ENCODE data around the gene ZBED4.
A peak's percentile ranks its signal among the peaks of the same experiment; 100 is the strongest.
"Not testable (repeated sequence)": the region's sequence is repeated elsewhere in the genome, so short reads cannot be mapped to it uniquely, and the experiment has no call there.

ZBED4 gene

DNA sequence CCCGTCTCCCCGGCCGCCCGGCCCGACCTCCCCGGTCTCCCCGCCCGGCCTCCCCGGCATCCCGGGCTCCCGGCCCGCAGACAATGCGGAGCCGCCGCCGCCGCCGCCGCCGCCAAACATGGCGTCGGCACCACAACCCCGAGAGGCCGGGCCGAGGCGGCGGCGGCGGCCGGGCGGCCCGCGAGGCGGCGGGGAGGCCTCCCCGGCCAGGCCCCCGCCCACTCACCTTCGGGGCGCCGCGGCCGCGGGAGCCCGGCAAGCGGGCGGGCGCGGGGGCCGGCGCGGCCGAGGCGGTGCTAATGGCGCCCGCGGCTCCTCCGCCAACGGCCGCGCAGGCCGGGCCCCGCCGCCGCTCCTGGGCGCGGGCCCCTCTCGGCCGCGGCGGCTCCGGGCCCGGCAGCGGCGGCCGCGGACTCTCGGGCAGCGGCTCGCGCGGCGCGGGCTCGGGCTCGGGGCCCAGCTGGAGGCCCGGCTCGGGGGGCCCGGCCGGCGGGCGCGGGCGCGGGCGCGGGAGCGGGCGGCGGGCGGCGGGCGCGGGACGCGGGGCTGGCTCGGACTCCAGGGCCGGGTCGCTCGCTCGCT, 26.3 kb upstream of the ZBED4 start:
- DNase-seq (ENCODE audit: low spot score): no peak

DNA sequence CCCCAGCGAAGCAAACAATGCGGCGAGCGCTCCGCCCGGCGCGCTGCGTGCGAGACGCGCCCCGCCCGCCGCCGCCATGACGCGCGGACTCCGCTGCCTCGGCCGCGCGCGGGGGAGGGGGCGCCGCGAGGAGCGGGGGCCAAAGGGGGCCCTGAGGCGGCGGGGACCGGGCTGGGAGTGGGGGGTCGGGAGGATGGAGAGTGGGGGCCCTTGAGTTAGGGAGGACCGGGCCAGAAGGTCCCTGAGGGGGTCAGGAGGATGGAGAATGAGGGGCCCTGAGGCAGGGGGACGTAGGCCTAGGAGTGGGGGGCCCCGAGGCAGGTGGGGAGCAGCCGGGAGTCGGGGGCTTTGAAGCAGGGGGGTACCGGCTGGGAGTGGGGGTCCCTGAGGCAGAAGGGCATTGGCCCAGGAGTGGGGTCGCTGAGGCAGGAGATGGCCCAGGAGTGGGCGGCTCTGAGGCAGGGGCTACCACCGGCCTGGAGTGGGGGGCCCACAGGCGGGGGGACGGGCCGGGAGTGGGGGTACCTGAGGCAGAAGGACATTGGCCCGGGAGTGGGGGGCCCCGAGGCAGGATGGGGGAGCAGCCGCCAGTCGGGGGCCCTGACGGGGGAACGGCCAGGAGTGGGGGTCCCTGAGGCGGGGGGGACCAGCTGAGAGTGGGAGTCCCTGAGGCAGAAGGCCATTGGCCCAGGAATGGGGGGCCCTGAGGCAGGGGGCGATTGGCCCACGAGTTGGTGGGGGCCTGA, 25.6 kb upstream of the ZBED4 start, which contains the start of gene BRD1:
Gene BRD1 (minus strand): TSS at position 21 of the 746 bp plus-strand sequence. CDS start 3,556 bp downstream, outside the sequence.
- DNase-seq (ENCODE audit: low spot score): peak; percentile 28

DNA sequence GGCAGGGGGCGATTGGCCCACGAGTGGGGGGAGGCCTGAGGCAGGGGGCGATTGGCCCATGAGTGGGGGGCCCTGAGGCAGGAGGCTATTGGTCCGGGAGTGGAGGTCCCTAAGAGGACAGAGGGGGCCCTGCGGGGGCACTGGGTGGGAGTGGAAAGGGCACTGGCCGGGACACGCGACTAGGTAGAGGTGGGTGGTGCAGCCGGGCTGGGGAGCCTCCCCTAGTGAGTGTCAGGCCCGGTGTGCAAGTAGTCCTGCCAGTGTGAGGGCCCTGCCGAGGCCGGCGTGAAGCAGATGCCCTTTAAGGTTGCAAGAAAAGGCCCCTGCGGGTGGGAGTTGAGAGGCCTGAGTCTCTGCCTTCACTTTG, 25.1 kb upstream of the ZBED4 start:
- DNase-seq (ENCODE audit: low spot score): no peak

DNA sequence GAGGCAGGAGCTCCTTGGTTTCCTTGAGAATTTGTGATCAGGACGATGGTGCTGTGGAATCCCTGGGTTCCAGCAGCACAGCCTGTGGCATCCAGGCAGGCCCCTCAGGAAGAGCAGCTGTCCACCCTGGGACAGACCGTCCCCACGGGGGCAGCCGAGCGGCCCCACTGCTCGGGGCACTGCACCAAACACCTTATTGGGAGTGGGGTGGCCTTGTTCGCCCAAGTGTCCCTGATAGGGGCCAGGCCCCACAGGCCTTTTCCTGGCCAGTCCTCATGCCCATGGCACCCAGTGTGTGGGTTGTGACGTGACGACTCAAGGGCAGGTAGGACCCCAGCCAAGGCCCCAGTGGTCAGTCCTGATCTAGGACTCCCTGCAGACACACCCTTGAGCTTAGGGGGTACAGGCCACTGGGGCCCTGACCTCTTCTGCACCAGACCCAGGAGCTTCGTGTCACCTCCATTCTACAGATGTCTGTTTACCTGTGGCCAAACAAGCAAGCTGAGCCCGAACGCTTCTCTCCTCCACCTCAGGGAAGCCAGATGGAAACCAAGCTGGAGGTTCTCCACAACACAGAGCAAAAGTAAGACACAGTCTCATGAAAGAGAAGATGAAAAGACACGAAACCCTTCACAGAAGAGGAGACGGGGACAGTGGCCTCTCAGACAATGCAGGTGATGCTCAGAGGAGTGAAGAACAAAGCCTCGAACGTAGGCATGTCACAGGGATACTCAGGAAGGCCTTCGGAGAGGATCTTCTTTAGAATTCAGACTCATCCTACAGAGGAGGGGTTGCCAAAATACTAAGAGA, 24.4 kb upstream of the ZBED4 start:
- no peak for DNase-seq (ENCODE audit: low spot score)

DNA sequence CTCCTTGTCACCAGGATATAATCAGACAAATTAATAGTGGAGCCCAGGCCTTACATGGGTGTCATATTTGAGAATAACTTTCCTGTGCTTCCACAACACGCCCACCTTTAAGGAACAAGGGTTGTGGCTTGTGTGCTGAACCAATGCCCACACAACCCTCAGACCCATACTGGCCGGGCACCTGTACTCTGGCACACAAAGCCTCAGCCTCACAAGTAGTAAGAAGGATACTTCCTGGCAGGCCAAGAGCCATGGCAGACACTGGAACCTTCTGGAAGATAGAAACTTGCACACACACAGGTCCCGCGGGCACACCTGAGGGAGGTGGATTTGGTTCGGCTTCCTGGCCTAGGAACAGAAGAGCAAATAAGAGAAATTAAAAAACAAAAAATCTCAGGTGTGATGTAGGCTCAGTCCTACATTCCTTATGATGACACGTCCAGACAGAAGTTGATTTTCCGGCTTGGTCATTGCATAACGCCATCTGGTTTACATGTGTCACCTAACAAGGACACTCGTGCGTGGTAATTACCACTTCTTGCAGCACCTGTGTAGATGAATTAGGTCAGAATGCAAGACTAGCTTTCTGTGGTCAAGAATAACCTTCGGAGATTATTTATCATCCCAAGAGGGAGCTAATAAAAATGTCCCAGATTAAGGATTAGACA, 20.2 kb upstream of the ZBED4 start:
- no peak for DNase-seq (ENCODE audit: low spot score)

DNA sequence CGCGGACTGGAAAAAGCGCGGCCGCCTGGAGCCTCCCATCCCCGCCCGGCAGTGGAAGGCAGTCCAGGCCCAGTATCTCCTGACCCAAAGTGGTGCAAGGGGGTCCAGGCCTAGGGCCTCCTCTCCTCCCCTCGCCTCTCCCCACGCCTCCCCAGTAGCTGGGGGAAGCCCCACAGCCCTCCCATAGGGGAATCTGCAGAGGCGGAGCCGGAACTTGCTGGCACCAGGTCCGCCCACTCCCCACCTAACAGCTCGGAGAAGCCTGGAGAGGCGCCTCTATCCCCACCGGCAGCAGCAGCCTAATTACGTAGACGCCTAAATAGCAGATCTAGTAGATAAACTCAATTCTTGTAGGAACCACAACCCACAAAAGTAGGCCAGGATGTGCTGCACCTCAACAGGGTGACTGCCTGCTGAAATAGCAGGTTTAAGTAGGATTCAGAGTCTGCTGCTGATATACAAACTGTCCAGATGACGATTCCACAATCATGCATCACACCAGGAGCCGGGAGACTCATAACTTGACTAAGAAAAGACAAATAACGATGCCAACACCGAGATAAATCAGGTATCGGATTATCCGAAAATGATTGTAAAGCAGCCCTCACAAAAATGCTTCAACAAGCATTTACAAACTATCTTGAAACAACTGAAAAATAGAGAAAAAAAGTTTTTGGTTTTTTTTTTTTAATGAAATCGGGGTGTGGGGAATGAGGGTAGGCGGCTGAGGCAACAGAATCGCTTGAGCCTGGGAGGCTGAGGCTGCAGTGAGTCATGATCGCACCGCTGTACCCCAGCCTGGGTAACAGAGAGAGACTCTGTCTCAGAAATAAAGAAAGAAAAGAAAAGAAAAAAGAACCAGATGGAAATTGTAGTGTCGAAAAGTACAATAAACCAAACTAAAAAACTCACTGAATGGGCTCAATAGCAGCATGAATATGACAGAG, 14.6 kb upstream of the ZBED4 start:
- DNase-seq (ENCODE audit: low spot score): no peak

DNA sequence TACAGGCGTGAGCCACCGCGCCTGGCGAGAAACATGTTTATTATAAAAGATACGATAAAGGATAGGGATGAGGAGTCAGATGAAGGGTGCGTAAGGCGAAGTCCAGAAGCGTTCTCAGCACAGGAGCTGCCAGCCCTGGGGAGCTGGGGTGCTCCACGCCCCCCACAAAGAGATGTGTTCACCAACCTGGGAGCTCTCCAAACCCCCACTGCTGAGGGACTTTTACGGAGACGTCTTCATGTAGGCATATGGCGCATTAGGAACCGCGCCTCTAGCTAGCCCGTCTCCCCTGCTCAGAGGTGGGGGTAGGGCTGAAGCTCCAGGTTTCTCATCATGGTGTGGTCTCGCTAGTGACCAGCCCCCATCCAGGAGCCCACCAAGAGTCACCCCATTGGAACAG, 8.4 kb upstream of the ZBED4 start:
- DNase-seq (ENCODE audit: low spot score): no peak

DNA sequence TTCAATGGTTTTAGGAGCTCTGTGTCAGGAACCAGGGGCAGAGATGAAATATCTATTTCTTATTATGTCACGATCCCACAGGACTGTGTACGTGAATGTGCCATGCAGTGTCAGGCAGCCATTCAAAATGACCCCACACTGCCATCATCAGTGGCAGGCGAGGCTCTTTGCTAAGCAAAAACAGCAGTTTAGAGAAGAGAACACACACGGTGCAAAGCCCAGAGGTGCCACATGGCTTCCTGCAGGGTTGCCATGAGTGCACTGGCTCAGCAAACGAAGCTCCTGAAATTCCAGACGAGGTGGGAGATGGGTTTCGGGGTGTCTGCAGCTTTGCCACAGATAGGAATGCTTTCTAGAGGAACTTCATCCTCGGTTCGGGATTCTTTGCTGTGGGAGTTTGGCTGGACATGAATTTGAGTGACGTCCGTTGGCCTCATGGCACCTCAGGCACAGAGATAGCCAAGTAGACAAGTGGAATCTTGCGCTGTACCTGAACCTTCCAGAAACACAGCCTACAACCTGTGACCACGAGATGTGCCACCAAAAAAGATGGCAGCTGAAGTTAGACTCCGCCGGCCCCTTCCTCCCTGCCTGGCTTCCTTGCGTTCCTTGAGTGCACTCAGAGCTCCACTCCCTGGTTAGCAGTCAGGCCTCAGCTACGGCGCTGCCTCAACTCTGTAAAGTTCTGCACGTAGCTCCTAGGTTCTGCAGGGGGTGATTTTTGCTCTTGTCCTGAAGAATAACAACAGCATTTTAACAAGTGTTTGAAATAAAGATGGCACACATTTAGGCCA, 7.8 kb upstream of the ZBED4 start:
- no peak for DNase-seq (ENCODE audit: low spot score)

DNA sequence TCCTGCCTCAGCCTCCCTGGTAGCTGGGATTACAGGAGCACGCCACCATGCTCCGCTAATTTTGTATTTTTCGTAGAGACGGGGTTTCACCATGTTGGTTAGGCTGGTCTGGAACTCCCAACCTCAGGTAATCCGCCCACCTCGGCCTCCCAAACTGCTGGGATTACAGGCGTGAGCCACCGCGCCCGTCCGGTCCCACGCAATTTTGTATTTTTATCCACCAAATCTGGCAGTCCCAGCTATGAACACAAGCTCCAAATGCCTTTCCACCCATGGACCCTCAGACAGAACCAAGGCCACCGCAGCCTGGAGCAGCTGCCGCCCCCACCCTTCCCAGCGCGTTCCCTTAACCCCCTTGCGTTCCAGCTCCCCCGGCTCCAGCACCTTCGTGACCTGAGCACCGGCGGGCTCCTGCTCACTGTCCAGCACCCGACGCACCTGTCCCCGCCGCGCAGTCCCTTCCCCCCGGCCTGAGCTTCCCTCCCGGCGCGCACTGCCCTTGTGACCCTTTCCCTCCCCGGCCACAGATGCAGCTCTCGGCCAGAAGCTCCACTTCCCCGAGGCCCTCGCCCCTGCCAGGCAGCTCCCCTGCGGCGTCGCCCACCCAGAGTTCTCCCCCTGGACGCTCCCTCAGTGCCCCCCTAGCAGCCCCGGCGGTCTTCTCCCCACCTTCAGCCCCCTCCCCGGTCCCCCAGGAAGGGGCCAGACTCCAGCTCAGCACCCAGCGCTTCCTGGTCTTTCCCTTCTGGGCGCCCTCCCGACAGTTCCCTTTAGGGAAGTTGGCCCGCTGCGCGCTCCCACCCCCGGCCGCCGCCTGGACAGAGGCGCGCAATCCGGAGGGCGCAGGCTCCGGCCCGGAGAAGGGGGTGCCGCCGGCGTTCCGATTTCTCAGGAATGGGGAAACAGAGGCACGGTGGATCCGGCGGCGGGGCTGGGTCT, 5.6 kb upstream of the ZBED4 start:
- DNase-seq (ENCODE audit: low spot score): no peak

DNA sequence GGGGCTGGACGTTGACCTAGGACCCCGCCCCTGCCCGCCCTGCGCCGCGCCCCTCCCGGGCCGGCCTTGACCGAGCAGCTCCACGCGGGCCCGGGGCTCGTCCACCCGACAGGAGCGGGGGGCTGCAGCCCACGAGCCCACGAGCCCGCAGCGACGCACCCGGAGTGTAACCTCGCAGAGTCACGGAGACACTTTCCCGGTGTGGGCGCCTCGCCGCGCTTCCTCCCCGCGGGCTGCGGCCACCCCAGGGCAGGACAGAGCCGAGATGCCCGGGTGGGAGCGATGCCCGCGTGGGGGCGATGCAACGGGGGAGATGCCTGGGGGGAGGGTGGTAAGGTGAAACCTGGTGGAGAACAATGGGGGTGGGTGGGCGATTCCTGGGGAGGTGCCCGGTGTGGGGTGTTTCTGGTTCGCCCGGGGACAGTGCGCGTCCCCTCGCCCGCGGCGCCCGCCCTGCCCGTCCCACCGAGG, 4.9 kb upstream of the ZBED4 start:
- no peak for DNase-seq (ENCODE audit: low spot score)

DNA sequence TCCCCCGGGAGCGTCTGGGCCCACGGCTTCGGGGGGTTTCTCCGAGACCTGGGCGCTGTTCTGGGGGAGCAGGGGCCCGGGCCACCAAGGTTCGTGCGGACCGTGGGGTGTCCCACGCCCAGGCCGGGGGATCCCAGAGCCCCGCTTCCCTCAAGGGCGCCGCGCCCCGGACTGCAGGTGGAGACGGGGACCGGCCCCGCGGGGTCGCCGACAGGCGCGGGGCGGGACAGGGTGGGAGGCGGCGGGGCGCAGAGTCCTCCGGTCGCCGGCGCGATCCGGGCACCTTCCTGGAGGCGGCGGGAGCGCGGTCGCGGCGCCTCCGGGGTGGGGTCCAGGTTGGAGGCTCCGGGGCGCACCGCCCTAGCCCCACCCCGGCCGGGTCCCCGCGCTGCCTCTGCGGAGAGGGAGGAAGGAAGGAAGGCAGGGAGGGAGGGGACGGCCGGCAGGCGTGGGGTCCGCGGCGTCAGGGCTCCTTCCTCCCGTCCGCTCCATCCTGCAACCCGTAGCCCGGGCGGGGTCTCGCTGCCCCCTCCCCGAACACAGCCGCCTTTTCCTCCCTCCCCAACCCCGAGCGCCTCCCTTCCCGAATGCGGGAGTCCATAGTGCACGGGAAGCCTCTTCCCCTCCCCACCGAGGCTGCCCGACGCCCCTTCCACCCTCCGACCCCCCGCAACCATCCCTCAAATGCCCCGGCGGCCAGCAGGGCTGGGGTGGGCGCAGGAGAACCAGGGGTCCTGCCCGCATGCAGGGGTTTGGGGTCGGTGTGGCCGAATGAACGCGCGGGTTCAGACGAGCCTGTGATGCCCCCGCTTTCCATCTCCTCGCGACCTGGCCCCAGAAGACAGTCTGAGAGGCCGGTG, 4.3 kb upstream of the ZBED4 start:
- DNase-seq (ENCODE audit: low spot score): no peak

DNA sequence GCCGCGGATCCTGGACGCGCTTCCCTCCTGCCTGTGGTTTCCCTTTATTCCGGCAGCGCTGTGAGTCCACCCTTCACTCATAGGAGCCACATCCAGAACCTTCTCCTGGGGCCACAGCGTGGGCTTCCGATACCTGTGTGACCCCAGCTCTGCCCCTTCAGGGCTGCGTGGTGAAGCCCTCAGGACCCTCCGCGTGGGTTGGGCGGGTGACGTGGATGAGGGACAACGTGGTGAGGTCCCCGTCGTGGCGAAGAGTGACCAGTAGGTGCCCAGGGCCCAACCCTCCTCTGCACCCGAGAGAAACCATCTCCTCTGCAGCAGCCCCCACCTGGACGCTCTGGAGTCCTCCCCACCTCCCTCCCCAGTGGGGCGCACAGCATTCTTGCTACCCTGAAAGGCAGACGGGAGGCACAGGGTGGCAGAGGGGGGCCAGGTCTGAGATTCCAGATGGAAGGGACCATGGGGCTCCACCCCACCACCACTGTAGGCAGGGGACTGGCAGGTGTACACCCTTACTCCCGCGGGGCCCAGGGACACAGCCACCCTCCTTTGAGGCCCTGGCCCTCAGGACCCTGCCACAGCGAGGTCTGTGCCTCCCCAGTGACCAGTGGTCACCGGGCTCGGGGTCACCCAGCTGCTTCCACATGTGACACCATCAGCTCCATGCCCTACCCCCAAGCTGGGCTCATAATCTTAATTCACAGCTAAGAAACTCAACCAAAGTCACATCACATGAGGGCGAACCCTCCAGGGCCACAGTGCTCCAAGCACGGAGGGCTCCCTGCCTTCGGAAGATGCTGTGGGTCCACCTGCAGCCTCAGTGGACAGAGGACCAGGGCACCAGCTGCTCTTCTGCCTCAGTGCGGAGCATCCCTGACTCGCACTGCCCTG, 3.4 kb upstream of the ZBED4 start:
- no peak for DNase-seq (ENCODE audit: low spot score)

DNA sequence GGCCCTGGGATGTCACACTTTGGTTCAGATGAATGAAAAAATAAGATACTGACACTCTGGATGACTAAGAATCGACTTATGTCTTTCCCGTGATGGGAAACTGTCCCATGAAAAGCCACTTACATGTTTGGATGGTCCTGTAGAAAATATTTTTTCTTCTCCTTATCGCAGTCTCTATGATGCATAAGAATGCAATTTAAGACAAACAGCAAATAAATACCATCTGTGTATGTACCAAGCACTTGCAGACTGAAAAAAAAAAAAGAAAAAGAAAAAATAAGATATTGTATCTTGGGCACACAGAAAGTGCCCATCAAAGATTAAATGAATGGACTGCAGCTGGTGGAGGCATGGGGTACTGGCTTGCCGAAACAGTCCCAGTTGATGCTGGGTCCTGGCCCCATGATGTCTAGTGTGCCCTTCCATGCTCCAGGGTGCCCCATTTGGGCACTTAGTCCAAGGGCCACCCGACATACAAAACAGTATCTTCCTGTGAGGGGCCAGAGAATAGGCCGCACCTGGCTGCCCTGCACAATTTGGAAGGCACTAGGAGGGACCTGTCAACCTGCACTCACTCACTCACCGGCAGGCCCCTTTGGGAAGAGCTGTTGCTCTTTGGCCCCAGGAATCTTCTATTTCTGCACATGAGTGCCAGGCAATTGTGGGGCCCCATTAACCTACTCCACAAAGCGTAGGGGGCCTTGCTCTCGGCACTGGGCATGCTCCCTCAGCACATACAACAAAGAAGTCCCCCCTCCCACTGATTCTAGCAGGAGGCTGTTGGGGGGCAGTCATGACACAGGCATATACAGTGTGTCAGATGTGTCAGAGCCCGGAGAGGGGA, 2.5 kb upstream of the ZBED4 start:
- no peak for DNase-seq (ENCODE audit: low spot score)

DNA sequence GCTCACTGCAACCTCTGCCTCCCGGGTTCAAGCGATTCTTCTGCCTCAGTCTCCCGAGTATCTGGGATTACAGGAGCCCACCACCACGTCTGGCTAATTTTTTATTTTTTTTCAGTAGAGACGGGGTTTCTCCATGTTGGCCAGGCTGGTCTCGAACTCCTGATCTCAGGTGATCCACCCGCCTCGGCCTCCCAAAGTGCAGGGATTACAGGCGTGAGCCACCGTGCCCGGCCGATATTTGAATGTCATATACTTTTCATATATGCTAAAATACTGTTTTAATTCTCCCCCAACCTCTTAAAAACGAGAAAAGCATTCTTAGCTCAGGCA, 1.1 kb upstream of the ZBED4 start:
- DNase-seq (ENCODE audit: low spot score): not testable (repeated sequence)

DNA sequence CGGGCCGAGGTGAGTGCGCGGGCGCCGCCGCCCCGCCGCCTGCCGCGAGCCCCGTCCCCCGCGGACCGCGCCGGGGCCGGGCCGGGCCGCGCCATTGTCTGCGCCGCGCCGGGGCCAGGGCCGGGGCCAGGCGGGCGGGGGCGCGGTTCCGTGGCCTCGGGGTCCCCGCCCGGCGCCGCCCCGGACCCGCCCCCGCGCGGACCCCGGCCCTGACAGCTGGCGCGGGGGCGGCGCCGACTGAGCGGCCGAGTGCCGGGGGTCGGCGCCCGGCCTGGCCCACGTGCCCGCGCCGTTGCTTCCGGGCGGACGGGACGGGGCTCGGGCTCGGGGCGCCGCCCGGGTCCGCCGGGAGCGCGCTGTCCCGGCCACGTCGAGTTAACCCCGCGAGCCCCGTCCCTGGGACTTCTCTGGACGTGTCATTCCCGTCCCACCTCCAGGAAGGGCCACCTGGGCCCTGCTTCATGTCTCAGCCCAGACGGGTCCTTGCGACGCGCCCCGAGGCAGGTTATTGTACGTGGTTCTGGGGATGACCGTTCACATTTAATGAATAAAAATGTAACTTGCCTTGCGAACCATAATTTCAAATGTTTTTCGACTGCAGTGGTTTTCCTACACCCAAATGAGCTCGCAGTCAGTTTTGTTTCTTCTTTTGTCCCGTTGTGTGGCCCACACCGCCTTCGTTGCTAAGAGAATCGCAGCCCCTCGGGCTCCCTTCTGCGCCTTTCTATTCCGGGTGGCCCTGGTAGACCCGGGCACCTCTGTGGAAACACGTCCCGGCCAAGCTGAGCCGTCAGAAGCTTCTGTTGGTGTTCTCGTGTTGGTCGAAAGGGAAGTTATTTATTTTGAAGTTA, 562 bp downstream of the ZBED4 start:
- no peak for DNase-seq (ENCODE audit: low spot score)

Data from COLO829 (cell line).